Stimulated activated CD4-positive, alpha-beta T cell treated with anti-CD3 and anti-CD28 coated beads, Interleukin-1b, Interleukin-23, amount 100 ng/mL, for 24 hours (primary cell): ENCODE results near the gene COL15A1.

ENCODE experiments used
- DNase-seq, 4 experiments: peaks; one replicate each; pipeline ENCODE4 v3.0.0-alpha.2; 2020; ENCODE audit warnings: low read depth in 4 of 4, low spot score in 1 of 4

The COL15A1 gene

GRCh38 chr9:98944057-98944733 lies 488 bp downstream of the COL15A1 start:
- no peak for DNase-seq

GRCh38 chr9:98944734-98945074 lies 997 bp downstream of the COL15A1 start:
- no peak for DNase-seq

GRCh38 chr9:98949565-98949964 lies 5.9 kb downstream of the COL15A1 start:
- no peak for DNase-seq

GRCh38 chr9:98950262-98950661 lies 6.6 kb downstream of the COL15A1 start:
- no peak for DNase-seq

GRCh38 chr9:98951967-98952366 lies 8.3 kb downstream of the COL15A1 start:
- no peak for DNase-seq

- DNase-seq: no peak
Measured at GRCh38 chr9:98953581-98954243, 10.0 kb downstream of the COL15A1 start.

- DNase-seq: no peak
Measured at GRCh38 chr9:98954244-98954610, 10.5 kb downstream of the COL15A1 start.

GRCh38 chr9:98955259-98955658 lies 11.6 kb downstream of the COL15A1 start:
- no peak for DNase-seq

- no peak for DNase-seq
Measured at GRCh38 chr9:98957826-98958225, 14.1 kb downstream of the COL15A1 start.

GRCh38 chr9:98958271-98958984 lies 14.7 kb downstream of the COL15A1 start:
- DNase-seq: no peak

GRCh38 chr9:98960409-98960808 lies 16.7 kb downstream of the COL15A1 start:
- no peak for DNase-seq

- no peak for DNase-seq
Measured at GRCh38 chr9:98961513-98962180, 17.9 kb downstream of the COL15A1 start.

- no peak for DNase-seq
Measured at GRCh38 chr9:98962181-98962560, 18.5 kb downstream of the COL15A1 start.

GRCh38 chr9:98962861-98963260 lies 19.2 kb downstream of the COL15A1 start:
- no peak for DNase-seq

GRCh38 chr9:98964201-98964600 lies 20.5 kb downstream of the COL15A1 start:
- DNase-seq: no peak

GRCh38 chr9:98964911-98965336 lies 21.2 kb downstream of the COL15A1 start:
- no peak for DNase-seq

- DNase-seq: no peak
Measured at GRCh38 chr9:98966676-98967075, 23.0 kb downstream of the COL15A1 start.

GRCh38 chr9:98967257-98967656 lies 23.6 kb downstream of the COL15A1 start:
- no peak for DNase-seq

- DNase-seq: no peak
Measured at GRCh38 chr9:98967680-98968079, 24.0 kb downstream of the COL15A1 start.

- no peak for DNase-seq
Measured at GRCh38 chr9:98968601-98969337, 25.1 kb downstream of the COL15A1 start.

- DNase-seq: no peak
Measured at GRCh38 chr9:98970532-98971041, 26.9 kb downstream of the COL15A1 start.
